AML-193 (cell line): Measurements from ENCODE around the gene TAS1R2.

Experiments
- DNase-seq, 2 experiments: peaks; one replicate each; lab custom pipeline; 2025; lab: John Stamatoyannopoulos, UW

Gene TAS1R2

DNA sequence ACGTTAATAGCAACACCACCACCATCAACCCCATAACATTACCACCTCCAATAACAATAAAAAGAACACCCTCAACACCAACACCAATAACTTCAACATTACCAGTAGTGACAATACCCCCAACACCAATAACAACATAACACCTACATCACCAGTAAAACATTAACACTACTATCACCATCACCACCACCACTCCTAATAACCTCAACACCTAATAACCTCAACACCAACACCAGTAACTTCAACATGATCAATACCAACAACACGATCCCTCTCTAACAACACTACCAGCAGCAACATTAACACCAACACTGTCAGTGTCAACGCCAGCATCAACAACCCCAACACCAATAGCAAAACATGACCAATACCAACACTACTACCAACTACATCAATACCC, 57.2 kb downstream of the TAS1R2 start:
- DNase-seq = no peak

- no peak for DNase-seq
Observed at GRCh38 chr1:18800258-18800657, 59.2 kb downstream of the TAS1R2 start.

- no peak for DNase-seq
Observed at GRCh38 chr1:18799454-18799853, 60.0 kb downstream of the TAS1R2 start.

DNA sequence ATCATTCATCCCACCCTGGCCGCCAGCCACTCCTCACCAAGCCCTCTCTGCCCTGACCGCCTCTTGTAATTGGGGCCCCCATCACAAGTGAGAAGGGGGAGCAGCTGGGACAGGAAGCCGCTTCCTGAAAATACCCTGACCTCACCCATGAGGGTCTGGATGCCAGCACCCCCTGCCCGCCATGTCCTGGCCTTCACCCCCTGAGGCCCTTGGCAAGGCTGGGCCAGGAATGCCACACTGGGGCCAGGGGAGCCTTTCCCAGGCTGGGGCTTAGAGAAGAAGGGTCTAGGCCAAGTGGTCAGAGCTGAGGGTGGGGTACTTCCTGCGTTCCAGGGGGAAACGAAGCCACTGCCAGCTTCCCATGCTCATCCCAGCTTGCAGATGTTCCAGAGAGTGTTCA, 60.5 kb downstream of the TAS1R2 start:
- DNase-seq = no peak

GRCh38 chr1:18798533-18798932, 60.9 kb downstream of the TAS1R2 start:
- DNase-seq = no peak

DNA sequence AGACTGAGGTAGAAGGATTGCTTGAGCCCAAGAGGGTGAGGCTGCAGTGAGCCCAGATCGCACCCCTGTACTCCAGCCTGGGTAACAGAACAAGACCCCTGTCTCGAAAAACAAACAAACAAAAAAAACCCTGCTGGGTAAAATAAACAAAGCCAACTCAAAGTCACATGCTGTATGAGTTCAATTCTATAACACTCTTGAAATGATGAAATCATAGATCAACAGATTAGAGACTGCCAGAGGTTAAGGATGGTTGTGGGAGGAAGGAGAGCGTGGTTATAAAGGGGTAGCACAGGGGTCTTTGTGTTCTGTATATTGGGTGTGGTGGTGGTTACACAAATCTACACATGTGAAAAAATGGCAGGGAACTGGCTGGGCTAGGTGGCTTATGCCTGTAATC, 62.5 kb downstream of the TAS1R2 start:
- DNase-seq = no peak

- DNase-seq = no peak
Observed at GRCh38 chr1:18795002-18795689, 64.3 kb downstream of the TAS1R2 start.

DNA sequence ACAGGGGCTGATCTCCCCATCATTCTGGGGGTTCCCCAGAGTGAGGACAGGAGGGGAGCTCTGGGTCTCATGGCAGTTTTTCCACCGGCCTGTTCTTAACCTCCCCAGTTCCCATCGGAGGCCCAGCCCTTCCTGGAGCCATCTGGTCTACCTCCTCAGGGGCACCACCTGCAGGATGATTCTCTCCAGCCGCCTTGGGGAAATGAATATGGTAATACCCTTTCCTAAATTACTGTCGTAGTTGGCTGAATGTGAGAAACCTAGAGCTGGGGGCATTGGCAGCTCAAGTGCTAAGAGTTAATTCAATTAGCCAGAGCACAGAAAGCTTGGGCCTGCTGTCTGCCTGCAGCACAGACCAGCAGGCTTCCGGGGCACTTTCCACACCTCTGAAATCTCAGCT, 64.9 kb downstream of the TAS1R2 start:
- DNase-seq = no peak

DNA sequence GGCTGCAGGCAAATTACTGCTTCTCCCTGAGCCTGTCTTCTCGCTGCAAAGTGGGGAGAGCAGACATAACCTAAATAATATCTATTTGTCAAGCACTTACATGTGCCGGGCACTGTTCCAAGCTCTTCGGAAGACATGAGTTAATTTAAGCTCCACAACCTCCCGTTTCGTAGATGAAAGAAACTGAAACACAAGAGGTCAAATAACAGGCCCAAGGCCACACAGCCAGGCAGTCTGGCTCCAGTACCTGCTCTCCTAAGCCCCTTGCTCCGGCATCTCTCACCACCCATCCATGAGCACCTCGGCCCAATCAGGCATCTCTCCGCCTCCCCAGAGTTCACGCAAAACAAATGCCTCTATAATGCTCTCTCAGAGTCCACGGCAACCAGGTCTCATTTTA, 65.4 kb downstream of the TAS1R2 start:
- no peak for DNase-seq

DNA sequence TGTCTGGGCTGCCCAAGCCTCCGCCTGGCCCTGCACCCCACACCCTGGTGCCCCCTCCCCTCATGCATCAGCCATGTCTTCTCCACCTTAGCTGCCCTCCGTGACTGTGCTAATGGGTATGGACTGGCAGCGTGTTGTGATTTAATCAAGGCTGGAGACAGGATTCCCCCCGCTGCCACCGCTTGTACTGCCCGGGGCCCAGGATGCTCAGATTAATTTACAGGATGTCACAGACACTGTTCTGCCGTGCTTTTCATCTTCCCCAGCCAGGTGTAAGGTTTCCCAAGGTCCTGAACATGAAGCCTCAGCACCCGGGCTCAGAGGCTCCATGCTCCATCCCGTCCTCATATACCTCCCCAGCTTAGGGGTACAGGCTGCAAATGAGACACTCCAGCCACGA, 66.3 kb downstream of the TAS1R2 start:
- no peak for DNase-seq

DNA sequence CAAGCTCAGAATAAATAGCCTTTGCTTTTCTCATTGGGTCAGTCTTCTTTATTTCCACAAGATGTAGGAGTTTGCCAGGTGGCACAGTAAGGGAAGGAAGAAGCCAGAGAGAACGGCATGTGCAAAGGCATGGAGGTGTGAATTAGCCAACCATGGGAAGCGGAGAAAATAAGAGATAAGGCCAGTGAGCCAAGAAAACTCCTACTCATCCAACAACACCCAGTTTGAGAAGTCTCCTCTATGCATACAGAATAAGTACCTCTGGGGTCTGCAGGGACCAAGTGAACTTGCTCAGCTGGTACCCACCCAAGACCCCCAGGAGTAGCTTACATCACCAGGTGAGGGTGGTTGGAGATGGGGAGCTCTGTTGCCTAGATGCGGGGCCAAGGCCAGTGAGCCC, 66.7 kb downstream of the TAS1R2 start:
- no peak for DNase-seq
